GM19395 (cell line): ENCODE results near the gene GFRA1.

Experiments
- ATAC-seq: cut with Tn5 transposase; IDR thresholded peaks from one replicate; pipeline ENCODE4 v1.9.1; 2021; ENCODE audit warnings: mild to moderate bottlenecking, moderate library complexity; ENCODE audit not compliant: unreplicated experiment

The GFRA1 gene

GRCh38 chr10:116201670-116202430 is 71.2 kb downstream of the GFRA1 start:
- ATAC-seq, result no peak

GRCh38 chr10:116201011-116201410 is 72.0 kb downstream of the GFRA1 start:
- no peak for ATAC-seq

GRCh38 chr10:116198676-116199035 is 74.3 kb downstream of the GFRA1 start:
- ATAC-seq, result no peak

- no peak for ATAC-seq
Observed at GRCh38 chr10:116197946-116198675, 74.9 kb downstream of the GFRA1 start.

- ATAC-seq, result no peak
Observed at GRCh38 chr10:116195583-116195982, 77.4 kb downstream of the GFRA1 start.

GRCh38 chr10:116195039-116195438 is 78.0 kb downstream of the GFRA1 start:
- ATAC-seq, result no peak

GRCh38 chr10:116194061-116194460 is 78.9 kb downstream of the GFRA1 start:
- no peak for ATAC-seq

GRCh38 chr10:116190883-116191282 is 82.1 kb downstream of the GFRA1 start:
- no peak for ATAC-seq

GRCh38 chr10:116186273-116186672 is 86.7 kb downstream of the GFRA1 start:
- ATAC-seq, result no peak

- ATAC-seq, result no peak
Observed at GRCh38 chr10:116185199-116185867, 87.7 kb downstream of the GFRA1 start.

- ATAC-seq, result no peak
Observed at GRCh38 chr10:116184512-116184794, 88.6 kb downstream of the GFRA1 start.

- ATAC-seq, result no peak
Observed at GRCh38 chr10:116183733-116184511, 89.1 kb downstream of the GFRA1 start.

- no peak for ATAC-seq
Observed at GRCh38 chr10:116182426-116182825, 90.6 kb downstream of the GFRA1 start.

GRCh38 chr10:116178086-116178605 is 94.9 kb downstream of the GFRA1 start:
- ATAC-seq, result no peak

- ATAC-seq, result no peak
Observed at GRCh38 chr10:116175231-116175630, 97.8 kb downstream of the GFRA1 start.

GRCh38 chr10:116171505-116171904 is 101.5 kb downstream of the GFRA1 start:
- ATAC-seq, result no peak

GRCh38 chr10:116170815-116171250 is 102.2 kb downstream of the GFRA1 start:
- no peak for ATAC-seq

GRCh38 chr10:116169782-116170445 is 103.1 kb downstream of the GFRA1 start:
- ATAC-seq, result no peak

- no peak for ATAC-seq
Observed at GRCh38 chr10:116168745-116169144, 104.3 kb downstream of the GFRA1 start.

- ATAC-seq, result no peak
Observed at GRCh38 chr10:116168329-116168728, 104.7 kb downstream of the GFRA1 start.
